GM18858 (cell line): Measurements from ENCODE around the gene ABHD17C.
A peak's percentile ranks its signal among the peaks of the same experiment; 100 is the strongest.
"Not testable (repeated sequence)": the region's sequence is repeated elsewhere in the genome, so short reads cannot be mapped to it uniquely, and the experiment has no call there.

Experiments
- ATAC-seq: cut with Tn5 transposase; IDR thresholded peaks from one replicate; pipeline ENCODE4 v1.9.1; 2021; ENCODE audit not compliant: unreplicated experiment

ABHD17C gene

GRCh38 chr15:80695099-80695910 lies at the start of gene ABHD17C:
Gene ABHD17C (plus strand): TSS chr15:80695310. CDS start chr15:80695430, 120 bp downstream.
- ATAC-seq = peak; percentile 50

- no peak for ATAC-seq
These were observed 49.5 kb upstream of the ABHD17C start for GRCh38 chr15:80645494-80646065.

DNA sequence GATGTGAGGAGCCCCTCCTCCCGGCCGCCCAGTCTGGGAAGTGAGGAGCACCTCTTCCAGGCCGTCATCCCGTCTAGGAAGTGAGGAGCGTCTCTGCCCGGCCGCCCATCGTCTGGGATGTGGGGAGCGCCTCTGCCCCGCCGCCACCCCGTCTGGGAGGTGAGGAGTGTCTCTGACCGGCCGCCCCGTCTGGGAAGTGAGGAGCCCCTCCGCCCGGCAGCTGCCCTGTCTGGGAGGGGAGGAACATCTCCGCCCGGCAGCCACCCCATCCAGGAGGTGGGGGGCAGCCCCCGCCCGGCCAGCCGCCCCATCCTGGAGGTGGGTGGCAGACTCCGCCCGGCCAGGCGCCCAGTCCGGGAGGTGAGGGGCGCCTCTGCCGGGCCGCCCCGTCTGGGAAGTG lies 47.7 kb upstream of the ABHD17C start:
- ATAC-seq = not testable (repeated sequence)

DNA sequence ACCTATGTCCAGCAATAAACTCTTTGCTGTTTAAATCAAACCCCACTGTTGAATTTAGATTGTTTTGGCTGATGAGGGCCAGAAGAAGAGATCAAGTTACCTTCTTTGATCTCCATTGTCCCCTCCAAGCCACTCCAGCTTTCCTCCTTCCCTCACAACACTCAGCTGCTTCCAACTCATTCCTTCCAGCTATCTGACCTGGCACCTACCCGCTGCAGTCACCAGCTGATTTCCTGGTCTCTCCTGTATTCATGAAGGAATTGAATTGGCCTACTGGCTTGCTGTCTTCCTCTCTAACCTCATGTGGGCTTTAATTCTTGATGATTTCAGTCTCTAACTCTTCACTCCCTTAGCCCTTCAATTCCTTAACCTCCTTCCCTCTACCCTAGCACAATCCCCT lies 40.8 kb upstream of the ABHD17C start:
- no peak for ATAC-seq

DNA sequence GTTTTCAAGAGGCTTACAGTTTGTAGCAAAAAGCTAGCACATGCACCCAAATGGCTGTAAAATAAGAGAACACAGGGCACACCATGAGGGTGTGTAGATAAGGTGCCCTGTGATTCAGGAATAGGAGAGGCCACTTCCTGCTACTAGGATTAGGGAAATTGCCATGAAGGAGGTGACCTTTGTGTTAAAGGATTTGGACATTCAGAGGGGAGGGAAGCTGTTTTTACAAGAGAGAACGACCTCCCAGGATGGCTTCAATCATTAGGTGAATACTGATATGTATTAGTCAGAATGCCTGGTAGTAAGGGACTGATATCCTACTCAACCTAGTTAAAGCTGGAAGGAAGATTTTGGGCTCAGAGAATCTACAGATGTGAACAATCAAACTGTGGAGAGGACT lies 35.7 kb upstream of the ABHD17C start:
- no peak for ATAC-seq

DNA sequence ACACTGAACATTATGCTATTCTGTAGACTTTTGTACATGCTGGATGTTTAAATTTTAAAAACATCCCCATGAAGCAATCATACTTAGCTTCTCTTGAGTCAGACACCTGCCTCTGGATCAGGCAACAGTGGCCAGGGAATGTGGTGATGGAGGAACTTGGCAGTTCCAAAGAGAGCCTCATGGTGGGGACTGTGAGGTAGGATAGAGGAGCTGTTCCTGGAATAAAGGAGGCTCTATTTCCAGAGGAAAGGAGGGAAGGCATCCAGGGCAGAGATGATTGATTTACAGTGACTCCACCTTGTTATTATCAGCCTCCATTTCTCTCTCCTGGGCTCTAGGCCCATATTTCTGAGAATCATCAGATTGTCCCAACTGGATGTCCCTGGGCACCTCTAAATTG lies 35.0 kb upstream of the ABHD17C start:
- no peak for ATAC-seq

DNA sequence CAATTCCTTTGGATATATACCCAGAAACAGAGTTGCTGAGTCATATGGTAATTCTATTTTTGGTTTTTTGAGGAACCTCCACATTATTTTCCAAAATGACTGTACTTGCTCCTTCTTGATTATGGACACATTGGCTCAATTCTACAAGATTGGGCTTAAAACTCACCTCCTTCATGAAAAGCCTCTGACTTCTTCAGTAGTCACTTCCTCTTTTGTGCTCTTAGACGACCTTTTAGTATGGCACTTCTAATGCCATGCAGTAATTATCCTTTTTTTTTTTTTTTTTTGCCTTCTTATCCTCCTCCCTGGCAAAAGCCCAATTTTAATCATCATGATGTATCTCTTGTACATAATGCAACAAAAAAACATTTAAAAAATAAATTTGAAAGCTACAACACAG lies 33.0 kb upstream of the ABHD17C start:
- no peak for ATAC-seq

DNA sequence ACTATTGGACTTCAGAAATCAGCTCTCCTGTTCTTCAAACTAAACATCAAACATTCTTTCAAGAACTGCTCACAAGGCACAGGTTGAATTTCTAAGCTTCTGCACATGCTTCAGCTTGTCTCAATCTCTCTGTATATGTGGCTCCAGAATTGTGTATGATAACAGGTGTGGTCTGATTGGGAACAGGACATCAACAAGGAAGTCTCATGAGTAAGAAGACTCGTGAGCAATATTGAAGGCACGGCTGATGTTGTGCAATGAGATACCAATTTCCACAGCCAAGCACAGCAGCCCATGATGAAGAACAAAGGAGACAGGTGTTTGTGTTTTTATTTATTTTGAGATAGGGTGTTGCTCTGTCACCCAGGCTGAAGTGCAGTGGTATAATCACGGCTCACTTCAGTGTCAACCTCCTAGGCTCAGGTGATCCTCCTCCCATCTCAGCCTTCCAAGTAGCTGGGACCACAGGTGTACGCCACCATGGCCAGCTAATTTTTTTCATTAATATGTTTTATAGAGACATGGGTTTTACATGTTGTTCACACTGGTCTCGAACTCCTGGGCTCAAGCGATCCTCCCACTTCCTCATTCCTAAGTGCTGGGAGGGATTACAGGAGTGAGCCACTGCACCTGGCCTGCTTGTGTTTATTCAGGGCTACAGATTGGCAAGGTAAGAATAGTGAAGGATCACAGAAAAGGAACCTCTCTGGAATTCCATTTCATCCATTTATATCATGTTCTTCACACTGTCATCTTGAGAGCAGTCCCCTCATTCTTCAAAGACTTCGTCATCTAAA lies 32.2 kb upstream of the ABHD17C start:
- no peak for ATAC-seq

- ATAC-seq = no peak
These were observed 30.0 kb upstream of the ABHD17C start for GRCh38 chr15:80665151-80665550.

GRCh38 chr15:80667936-80668335 lies 27.2 kb upstream of the ABHD17C start:
- ATAC-seq = no peak

DNA sequence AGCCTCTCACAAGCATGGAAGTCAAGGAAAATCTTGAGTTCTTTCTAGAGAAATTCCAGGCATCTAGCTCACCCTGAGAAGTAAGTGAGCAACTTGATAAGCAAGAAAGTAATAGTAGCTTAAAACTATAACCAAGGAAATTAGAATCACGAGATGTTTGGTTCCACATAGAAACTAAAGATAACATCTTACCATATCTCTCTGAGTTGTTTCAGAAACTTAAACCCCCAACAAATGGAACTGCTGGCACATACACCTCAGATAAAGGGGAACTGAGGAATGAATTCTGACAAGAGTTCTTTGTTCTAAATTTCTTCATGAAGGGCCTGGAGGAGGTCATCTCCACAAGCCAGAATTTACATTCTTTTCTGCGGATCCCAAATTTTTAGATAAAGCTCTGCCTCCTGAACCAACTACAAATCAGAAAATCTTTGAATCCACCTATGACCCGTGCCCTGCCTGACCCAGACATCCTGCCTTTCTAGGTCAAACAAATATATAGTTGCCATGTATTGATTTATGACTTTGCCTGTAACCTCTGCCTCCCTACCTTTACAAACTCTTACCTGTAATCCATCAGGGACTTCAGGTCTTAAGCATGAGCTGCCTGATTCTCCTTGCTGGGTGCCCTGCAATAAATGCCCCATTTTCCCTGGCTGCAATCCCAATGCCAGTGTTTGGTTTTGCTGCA lies 26.4 kb upstream of the ABHD17C start:
- no peak for ATAC-seq

- ATAC-seq = peak; percentile 53
These were observed 25.3 kb upstream of the ABHD17C start for GRCh38 chr15:80669663-80670273.

GRCh38 chr15:80673561-80674244 lies 21.4 kb upstream of the ABHD17C start:
- ATAC-seq = no peak

GRCh38 chr15:80674245-80674614 lies 20.9 kb upstream of the ABHD17C start:
- ATAC-seq = no peak

DNA sequence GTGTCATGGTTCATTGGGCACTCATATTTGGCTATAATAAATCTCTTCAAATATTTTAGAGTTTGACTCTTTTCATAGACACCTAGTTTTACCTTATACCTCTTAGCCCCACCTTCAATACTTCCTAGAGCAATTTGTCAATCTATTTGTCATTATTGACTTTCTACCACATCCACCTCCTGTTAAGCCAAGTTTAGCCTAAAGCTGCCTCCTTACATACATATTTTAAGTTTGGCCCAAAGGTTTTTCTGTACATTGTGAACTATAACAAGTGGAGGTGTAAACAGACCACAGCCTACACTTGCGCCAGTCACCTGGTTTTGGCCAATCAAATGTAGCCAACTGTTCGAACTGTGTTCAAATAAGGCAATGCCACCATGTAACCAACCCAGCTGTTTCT lies 18.1 kb upstream of the ABHD17C start:
- ATAC-seq = no peak

GRCh38 chr15:80679167-80679803 lies 15.8 kb upstream of the ABHD17C start:
- no peak for ATAC-seq

DNA sequence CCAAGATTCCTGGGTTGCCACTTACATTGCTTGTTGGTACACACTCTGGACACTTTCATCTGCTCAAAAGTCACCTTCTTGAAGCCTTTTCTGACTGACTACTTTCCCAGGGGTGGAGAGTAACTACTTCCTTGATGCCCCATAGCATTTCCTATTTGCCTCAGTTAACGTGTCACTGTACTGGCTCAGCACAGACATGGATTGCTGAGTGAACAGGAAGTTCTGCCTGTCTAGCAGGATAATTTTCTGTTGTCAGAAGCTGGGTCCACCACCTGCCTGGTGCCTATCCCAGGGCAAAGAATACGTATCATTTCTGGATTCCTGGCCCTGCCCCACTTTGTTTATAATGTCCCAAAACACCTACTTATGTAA lies 15.3 kb upstream of the ABHD17C start:
- ATAC-seq = no peak

DNA sequence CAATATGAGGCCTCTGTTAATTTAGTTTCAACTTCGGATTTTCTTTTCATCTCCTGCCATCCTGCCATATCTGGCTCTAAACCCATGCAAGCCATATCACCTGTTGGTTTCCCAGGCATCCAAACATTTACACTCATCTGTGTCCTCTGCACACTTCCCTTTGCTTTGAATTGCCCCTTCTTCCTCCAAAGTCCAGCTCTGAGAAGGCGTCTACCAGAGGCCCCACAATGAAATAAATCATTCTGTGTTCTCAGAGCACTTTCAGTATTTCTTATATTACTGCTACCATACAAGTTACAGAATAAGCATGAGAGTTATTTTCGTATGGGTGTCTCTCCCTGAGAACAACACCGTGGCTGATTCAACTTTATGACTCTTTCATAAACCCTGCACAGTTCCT lies 12.9 kb upstream of the ABHD17C start:
- no peak for ATAC-seq

DNA sequence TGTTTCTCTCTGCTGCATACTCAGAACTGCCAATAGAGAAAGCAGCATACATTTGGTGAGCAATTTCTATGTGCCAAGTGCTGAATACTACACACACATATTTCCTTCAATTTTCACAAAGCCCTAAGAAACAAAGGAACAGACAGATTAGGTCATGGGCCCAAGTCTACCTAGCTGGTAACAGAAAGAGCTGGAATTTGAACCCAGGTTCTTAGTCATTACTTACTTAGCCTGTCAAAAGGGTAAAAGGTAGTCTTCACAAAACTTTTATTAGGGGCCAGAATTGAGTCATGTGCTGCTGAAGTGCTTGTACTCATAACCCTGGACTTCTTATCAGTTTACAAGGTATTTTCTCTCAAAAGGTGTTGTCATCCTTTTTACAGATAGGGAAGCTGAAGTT lies 10.4 kb upstream of the ABHD17C start:
- ATAC-seq = no peak

DNA sequence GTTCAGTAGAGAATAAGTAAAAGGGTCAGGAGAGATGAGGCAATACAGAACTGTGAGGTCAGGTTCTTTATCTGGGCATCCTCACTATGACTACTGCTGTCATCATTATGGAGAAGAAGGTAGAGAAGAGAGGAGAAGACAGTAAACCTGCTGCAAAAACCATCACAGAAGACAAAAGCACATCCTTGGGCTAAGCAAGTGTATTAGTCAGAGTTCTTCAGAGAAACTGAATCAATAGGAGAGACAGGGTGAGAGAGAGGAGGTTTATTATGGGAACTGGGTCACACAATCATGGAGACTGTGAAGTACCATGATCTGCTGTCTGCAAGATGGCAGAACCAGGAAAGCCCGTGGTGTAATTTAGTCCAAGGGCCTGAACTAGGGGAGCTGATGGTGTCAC lies 9.5 kb upstream of the ABHD17C start:
- no peak for ATAC-seq
